HL-60 (cell line): ENCODE data around the gene CAMSAP2.

Source experiments
- GABPA ChIP-seq: IDR thresholded peaks from 2 replicates; pipeline ENCODE4 v1.6.1; 2012; ENCODE audit warnings: low read depth
- POLR2AphosphoS5 ChIP-seq: IDR thresholded peaks from 2 replicates; pipeline ENCODE4 v1.6.1; 2012; ENCODE audit warnings: low read depth
- TF ChIP-seq, protein P1 (sequence below): IDR thresholded peaks from one replicate; pipeline ENCODE4 v1.5.1; 2011; ENCODE audit warnings: low read length, control low read depth, inconsistent platforms; ENCODE audit not compliant: insufficient read depth
- TF ChIP-seq, protein P2 (sequence below): IDR thresholded peaks from 2 replicates; pipeline ENCODE4 v1.6.1; 2012; ENCODE audit warnings: low read depth; ENCODE audit not compliant: insufficient replicate concordance

DNA sequence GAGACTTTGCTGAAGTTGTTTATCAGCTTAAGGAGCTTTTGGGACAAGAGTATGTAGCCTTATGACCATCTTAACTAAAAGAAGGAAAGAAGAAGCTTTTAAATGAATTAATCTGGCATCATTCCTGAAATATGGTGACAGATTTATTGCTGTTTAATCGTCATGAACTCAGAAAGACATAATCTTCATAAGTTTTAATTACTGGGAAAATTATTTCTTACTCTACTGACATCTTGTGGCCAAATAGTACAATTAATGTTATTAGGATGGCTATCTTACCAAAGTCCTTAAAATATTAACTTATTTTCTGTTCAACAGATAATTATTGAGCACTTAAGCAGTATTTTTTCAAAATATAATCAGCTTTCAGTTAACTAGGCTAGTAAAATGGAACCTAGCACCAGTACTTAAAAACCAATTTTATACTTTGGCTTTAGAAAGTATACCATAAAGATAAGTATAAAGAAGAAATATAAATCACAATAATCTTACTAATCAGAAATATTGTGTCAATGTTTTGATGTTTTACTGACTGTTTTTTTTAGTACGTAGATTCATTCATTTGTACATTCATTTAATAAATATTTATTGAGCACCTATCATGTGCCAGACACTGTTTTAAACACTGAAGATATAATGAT, 99.4 kb downstream of the CAMSAP2 start:
- no peak for TF ChIP-seq GABPA
- TF ChIP-seq, protein P1, sequence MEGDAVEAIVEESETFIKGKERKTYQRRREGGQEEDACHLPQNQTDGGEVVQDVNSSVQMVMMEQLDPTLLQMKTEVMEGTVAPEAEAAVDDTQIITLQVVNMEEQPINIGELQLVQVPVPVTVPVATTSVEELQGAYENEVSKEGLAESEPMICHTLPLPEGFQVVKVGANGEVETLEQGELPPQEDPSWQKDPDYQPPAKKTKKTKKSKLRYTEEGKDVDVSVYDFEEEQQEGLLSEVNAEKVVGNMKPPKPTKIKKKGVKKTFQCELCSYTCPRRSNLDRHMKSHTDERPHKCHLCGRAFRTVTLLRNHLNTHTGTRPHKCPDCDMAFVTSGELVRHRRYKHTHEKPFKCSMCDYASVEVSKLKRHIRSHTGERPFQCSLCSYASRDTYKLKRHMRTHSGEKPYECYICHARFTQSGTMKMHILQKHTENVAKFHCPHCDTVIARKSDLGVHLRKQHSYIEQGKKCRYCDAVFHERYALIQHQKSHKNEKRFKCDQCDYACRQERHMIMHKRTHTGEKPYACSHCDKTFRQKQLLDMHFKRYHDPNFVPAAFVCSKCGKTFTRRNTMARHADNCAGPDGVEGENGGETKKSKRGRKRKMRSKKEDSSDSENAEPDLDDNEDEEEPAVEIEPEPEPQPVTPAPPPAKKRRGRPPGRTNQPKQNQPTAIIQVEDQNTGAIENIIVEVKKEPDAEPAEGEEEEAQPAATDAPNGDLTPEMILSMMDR, result no peak
- TF ChIP-seq, protein P2, sequence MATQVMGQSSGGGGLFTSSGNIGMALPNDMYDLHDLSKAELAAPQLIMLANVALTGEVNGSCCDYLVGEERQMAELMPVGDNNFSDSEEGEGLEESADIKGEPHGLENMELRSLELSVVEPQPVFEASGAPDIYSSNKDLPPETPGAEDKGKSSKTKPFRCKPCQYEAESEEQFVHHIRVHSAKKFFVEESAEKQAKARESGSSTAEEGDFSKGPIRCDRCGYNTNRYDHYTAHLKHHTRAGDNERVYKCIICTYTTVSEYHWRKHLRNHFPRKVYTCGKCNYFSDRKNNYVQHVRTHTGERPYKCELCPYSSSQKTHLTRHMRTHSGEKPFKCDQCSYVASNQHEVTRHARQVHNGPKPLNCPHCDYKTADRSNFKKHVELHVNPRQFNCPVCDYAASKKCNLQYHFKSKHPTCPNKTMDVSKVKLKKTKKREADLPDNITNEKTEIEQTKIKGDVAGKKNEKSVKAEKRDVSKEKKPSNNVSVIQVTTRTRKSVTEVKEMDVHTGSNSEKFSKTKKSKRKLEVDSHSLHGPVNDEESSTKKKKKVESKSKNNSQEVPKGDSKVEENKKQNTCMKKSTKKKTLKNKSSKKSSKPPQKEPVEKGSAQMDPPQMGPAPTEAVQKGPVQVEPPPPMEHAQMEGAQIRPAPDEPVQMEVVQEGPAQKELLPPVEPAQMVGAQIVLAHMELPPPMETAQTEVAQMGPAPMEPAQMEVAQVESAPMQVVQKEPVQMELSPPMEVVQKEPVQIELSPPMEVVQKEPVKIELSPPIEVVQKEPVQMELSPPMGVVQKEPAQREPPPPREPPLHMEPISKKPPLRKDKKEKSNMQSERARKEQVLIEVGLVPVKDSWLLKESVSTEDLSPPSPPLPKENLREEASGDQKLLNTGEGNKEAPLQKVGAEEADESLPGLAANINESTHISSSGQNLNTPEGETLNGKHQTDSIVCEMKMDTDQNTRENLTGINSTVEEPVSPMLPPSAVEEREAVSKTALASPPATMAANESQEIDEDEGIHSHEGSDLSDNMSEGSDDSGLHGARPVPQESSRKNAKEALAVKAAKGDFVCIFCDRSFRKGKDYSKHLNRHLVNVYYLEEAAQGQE, result no peak
- no peak for TF ChIP-seq POLR2AphosphoS5
